Spleen (tissue), 7 donors: ENCODE measurements around the gene ACAN.

Experiments used
- POLR2A ChIP-seq, 3 donors: fragments of 450-650 bp; IDR thresholded peaks; one replicate each; pipeline ENCODE4 v1.5.1; 2017; ENCODE audit warnings: antibody characterized with exemption in 3 of 3, mild to moderate bottlenecking in 1 of 3
- POLR2AphosphoS5 ChIP-seq, 3 donors: sonication (generic); formaldehyde crosslinking; IDR thresholded peaks; one replicate each; pipeline ENCODE4 v1.5.1; 2017; ENCODE audit warnings: antibody characterized with exemption in 3 of 3
- TF ChIP-seq, protein P1 (sequence below), 11 experiments: fragments of 200-600 bp in 7 of 11; fragments of 450-650 bp in 4 of 11; sonication (generic) in 4 of 11; IDR thresholded peaks in 8 of 11; conservative IDR thresholded peaks in 3 of 11; 1 replicate in 7 of 11; 2 replicates in 4 of 11; pipeline versions ENCODE4 v1.4.0 to v1.8.0; 2016 to 2021; ENCODE audit warnings: antibody characterized with exemption in 11 of 11, inconsistent platforms in 4 of 11, mild to moderate bottlenecking in 1 of 11
- donor health status: DM: no; HTN: no; CAD: no; lungs with moderate emphysema.
- donor health status: DM: no; HTN: no; CAD: no.
- donor health status: DM: no; HTN: no; CAD: no.

DNA sequence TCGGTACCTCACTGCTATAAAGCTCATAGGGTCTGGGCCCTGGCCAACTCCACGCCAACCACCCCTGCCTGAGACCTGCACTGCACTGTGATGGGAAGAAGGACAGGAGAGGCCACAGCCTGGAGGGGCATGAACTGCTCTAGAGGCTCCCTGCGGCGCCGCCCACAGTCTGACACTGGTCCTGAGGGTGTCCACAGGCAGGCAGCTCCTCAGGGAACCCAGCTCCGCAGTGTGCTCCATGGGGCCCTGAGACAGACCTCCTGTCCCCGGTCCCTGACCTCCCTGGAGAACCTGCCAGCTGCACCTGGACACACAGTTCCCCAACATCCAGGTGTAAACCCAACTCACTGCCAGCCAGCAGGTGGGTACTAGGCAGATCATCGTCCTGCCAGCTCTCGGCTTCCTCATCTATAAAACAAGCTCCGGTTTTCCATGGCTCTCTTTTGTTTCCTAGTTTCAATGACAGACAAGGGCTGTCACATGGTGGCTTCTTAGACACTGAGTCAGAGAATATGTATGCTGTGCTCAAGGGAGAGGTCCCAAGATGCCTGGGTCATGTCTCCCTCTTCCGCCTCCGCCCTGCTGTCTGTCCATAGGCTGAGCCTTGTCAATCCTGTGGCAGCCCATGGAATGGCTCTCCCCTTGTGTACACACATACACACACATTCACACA lies 97.2 kb downstream of the ACAN start:
- TF ChIP-seq POLR2A (IDR thresholded peaks at IDR 0.05) (no peak), POLR2AphosphoS5 (IDR thresholded peaks at IDR 0.05) (peak in 1 of 3 donors; percentile 8)
- TF ChIP-seq, protein P1, sequence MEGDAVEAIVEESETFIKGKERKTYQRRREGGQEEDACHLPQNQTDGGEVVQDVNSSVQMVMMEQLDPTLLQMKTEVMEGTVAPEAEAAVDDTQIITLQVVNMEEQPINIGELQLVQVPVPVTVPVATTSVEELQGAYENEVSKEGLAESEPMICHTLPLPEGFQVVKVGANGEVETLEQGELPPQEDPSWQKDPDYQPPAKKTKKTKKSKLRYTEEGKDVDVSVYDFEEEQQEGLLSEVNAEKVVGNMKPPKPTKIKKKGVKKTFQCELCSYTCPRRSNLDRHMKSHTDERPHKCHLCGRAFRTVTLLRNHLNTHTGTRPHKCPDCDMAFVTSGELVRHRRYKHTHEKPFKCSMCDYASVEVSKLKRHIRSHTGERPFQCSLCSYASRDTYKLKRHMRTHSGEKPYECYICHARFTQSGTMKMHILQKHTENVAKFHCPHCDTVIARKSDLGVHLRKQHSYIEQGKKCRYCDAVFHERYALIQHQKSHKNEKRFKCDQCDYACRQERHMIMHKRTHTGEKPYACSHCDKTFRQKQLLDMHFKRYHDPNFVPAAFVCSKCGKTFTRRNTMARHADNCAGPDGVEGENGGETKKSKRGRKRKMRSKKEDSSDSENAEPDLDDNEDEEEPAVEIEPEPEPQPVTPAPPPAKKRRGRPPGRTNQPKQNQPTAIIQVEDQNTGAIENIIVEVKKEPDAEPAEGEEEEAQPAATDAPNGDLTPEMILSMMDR (IDR thresholded peaks at IDR 0.05 in 8 of 11, conservative IDR thresholded peaks at IDR 0.05 in 3 of 11), result no peak
